ENCODE data around the gene DIPK1B. TPM values are rescaled to one million over a fixed set of nuclear protein-coding genes. Genes with fewer than 3 reads are reported as not detected.

The DIPK1B gene
- total RNA-seq, 2 experiments from 2014 or later, result not detected

GRCh38 chr9:136723989-136724388 lies 11.6 kb downstream of the DIPK1B start:
- Mint-ChIP-seq H3K4me3 (no peak overlapping the region), H3K36me3 (ENCODE audit: low read depth) (peaks cover 34% of the 10 kb centered on the region), H3K27me3 (no peaks in the 10 kb centered on the region), H3K9me3 (no peaks in the 10 kb centered on the region), H3K27ac (no peak overlapping the region), H3K4me1 (peaks cover 26% of the 10 kb centered on the region)
- no peak for DNase-seq
- CTCF ChIA-PET, result no interaction called here
- POLR2A ChIA-PET, result no interaction called here

GRCh38 chr9:136724772-136725171 lies 12.4 kb downstream of the DIPK1B start:
- CTCF ChIA-PET, result interaction anchor here (0.8 to 1.1 kb wide), 2 partner anchors 10 to 308 kb away, joined by 3 read pairs; partner anchors contain the start of gene FUT7
- no peak overlapping the region for H3K27ac Mint-ChIP-seq
- POLR2A ChIA-PET, result no interaction called here
- peaks cover 34% of the 10 kb centered on the region for H3K36me3 Mint-ChIP-seq (ENCODE audit: low read depth)
- DNase-seq, result no peak
- no peak overlapping the region for H3K4me3 Mint-ChIP-seq
- no peaks in the 10 kb centered on the region for H3K27me3 Mint-ChIP-seq
- no peaks in the 10 kb centered on the region for H3K9me3 Mint-ChIP-seq
- H3K4me1 Mint-ChIP-seq, result peaks cover 32% of the 10 kb centered on the region

- Mint-ChIP-seq H3K4me3 (peak overlapping the region; percentile 92), H3K9me3 (no peaks in the 10 kb centered on the region), H3K27ac (no peak overlapping the region), H3K36me3 (ENCODE audit: low read depth) (peaks cover 34% of the 10 kb centered on the region), H3K4me1 (peaks cover 32% of the 10 kb centered on the region), H3K27me3 (no peaks in the 10 kb centered on the region)
- no peak for DNase-seq
- CTCF ChIA-PET, result interaction anchor here (0.8 to 1.1 kb wide), 2 partner anchors 11 to 307 kb away, joined by 3 read pairs; partner anchors contain the start of gene FUT7
- POLR2A ChIA-PET, result no interaction called here
Observed at GRCh38 chr9:136725612-136726011, 13.2 kb downstream of the DIPK1B start.

- no peak for DNase-seq
- ChIA-PET CTCF (interaction anchor here (1.1 to 4.6 kb wide), 5 partner anchors 11 to 306 kb away, joined by 3 to 44 read pairs (median 4); partner anchors contain the start of gene FUT7), POLR2A (no interaction called here)
- H3K4me1 Mint-ChIP-seq, result peaks cover 32% of the 10 kb centered on the region
- H3K9me3 Mint-ChIP-seq, result no peaks in the 10 kb centered on the region
- peaks cover 34% of the 10 kb centered on the region for H3K36me3 Mint-ChIP-seq (ENCODE audit: low read depth)
- H3K27ac Mint-ChIP-seq, result peak overlapping the region; percentile 89
- peak overlapping the region; percentile 92 for H3K4me3 Mint-ChIP-seq
- H3K27me3 Mint-ChIP-seq, result no peaks in the 10 kb centered on the region
Observed at GRCh38 chr9:136726118-136726517, 13.7 kb downstream of the DIPK1B start.

GRCh38 chr9:136726631-136727191 lies 14.3 kb downstream of the DIPK1B start:
- peaks cover 34% of the 10 kb centered on the region for H3K36me3 Mint-ChIP-seq (ENCODE audit: low read depth)
- DNase-seq, result peak; percentile 66
- CTCF ChIA-PET, result interaction anchor here (0.6 to 4.6 kb wide), 12 partner anchors 10 to 614 kb away, joined by 3 to 44 read pairs (median 4); no protein-coding TSS in a partner anchor
- H3K27ac Mint-ChIP-seq, result peak overlapping the region; percentile 89
- H3K4me1 Mint-ChIP-seq, result peaks cover 32% of the 10 kb centered on the region
- H3K27me3 Mint-ChIP-seq, result no peaks in the 10 kb centered on the region
- POLR2A ChIA-PET, result interaction anchor here (0.6 kb wide), 2 partner anchors 9 to 44 kb away, joined by 6 read pairs; no protein-coding TSS in a partner anchor
- no peaks in the 10 kb centered on the region for H3K9me3 Mint-ChIP-seq
- H3K4me3 Mint-ChIP-seq, result peak overlapping the region; percentile 92

GRCh38 chr9:136728080-136728547 lies 15.7 kb downstream of the DIPK1B start:
- ChIA-PET CTCF (interaction anchor here (0.9 to 4.6 kb wide), 17 partner anchors 8 to 568 kb away, joined by 3 to 44 read pairs (median 4); partner anchors contain the start of genes AGPAT2, LCN10, LCN8 and PAXX), POLR2A (interaction anchor here (0.6 to 1.0 kb wide), 3 partner anchors 27 to 90 kb away, joined by 3 to 4 read pairs (median 3); no protein-coding TSS in a partner anchor)
- Mint-ChIP-seq H3K27ac (no peak overlapping the region), H3K36me3 (ENCODE audit: low read depth) (peaks cover 34% of the 10 kb centered on the region), H3K4me1 (peaks cover 32% of the 10 kb centered on the region), H3K4me3 (peak overlapping the region; percentile 92), H3K9me3 (no peaks in the 10 kb centered on the region), H3K27me3 (no peaks in the 10 kb centered on the region)
- DNase-seq, result peak; percentile 91

- no peak overlapping the region for H3K27ac Mint-ChIP-seq
- H3K4me1 Mint-ChIP-seq, result peaks cover 30% of the 10 kb centered on the region
- POLR2A ChIA-PET, result interaction anchor here (0.6 to 1.0 kb wide), 3 partner anchors 28 to 91 kb away, joined by 3 to 4 read pairs (median 3); no protein-coding TSS in a partner anchor
- H3K36me3 Mint-ChIP-seq (ENCODE audit: low read depth), result peaks cover 29% of the 10 kb centered on the region
- H3K9me3 Mint-ChIP-seq, result no peaks in the 10 kb centered on the region
- no peaks in the 10 kb centered on the region for H3K27me3 Mint-ChIP-seq
- DNase-seq, result no peak
- H3K4me3 Mint-ChIP-seq, result peak overlapping the region; percentile 51
- CTCF ChIA-PET, result interaction anchor here (0.7 to 4.6 kb wide), 26 partner anchors 8 to 568 kb away, joined by 3 to 44 read pairs (median 4); partner anchors contain the start of genes AGPAT2, AJM1, EGFL7 and LCN10
Observed at GRCh38 chr9:136728548-136729123, 16.3 kb downstream of the DIPK1B start.

- ChIA-PET POLR2A (no interaction called here), CTCF (interaction anchor here (0.7 to 4.6 kb wide), 27 partner anchors 7 to 567 kb away, joined by 3 to 44 read pairs (median 3); partner anchors contain the start of genes AGPAT2, AJM1, EGFL7 and LCN10)
- H3K36me3 Mint-ChIP-seq (ENCODE audit: low read depth), result peaks cover 24% of the 10 kb centered on the region
Observed at GRCh38 chr9:136729144-136729543, 16.8 kb downstream of the DIPK1B start.

GRCh38 chr9:136729926-136730325 lies 17.6 kb downstream of the DIPK1B start:
- Mint-ChIP-seq H3K27me3 (no peaks in the 10 kb centered on the region), H3K4me1 (peaks cover 23% of the 10 kb centered on the region), H3K27ac (no peak overlapping the region), H3K4me3 (peak overlapping the region; percentile 51), H3K36me3 (ENCODE audit: low read depth) (peaks cover 16% of the 10 kb centered on the region), H3K9me3 (no peaks in the 10 kb centered on the region)
- CTCF ChIA-PET, result interaction anchor here (0.6 to 4.6 kb wide), 14 partner anchors 10 to 366 kb away, joined by 3 to 44 read pairs (median 3); partner anchors contain the start of genes EGFL7, LCN10 and LCN8
- POLR2A ChIA-PET, result no interaction called here
- no peak for DNase-seq

More at GRCh38 chr9:136729144-136729543, 16.8 kb downstream of the DIPK1B start:
- Mint-ChIP-seq H3K27ac (peak overlapping the region; percentile 36), H3K4me1 (peaks cover 25% of the 10 kb centered on the region), H3K9me3 (no peaks in the 10 kb centered on the region), H3K27me3 (no peaks in the 10 kb centered on the region), H3K4me3 (peak overlapping the region; percentile 51)
- DNase-seq, result no peak

GRCh38 chr9:136732444-136733178 lies 20.2 kb downstream of the DIPK1B start:
- no peaks in the 10 kb centered on the region for H3K27me3 Mint-ChIP-seq
- no peaks in the 10 kb centered on the region for H3K36me3 Mint-ChIP-seq (ENCODE audit: low read depth)
- no peak for DNase-seq
- H3K27ac Mint-ChIP-seq, result no peak overlapping the region
- H3K4me1 Mint-ChIP-seq, result peaks cover 6% of the 10 kb centered on the region
- POLR2A ChIA-PET, result no interaction called here
- no peak overlapping the region for H3K4me3 Mint-ChIP-seq
- no peaks in the 10 kb centered on the region for H3K9me3 Mint-ChIP-seq
- CTCF ChIA-PET, result interaction anchor here (0.7 to 1.5 kb wide), 2 partner anchors 25 to 297 kb away, joined by 3 to 4 read pairs; no protein-coding TSS in a partner anchor

- H3K4me3 Mint-ChIP-seq, result no peak overlapping the region
- H3K9me3 Mint-ChIP-seq, result no peaks in the 10 kb centered on the region
- DNase-seq, result no peak
- H3K36me3 Mint-ChIP-seq (ENCODE audit: low read depth), result no peaks in the 10 kb centered on the region
- CTCF ChIA-PET, result interaction anchor here (1.5 kb wide), 1 partner anchor 296 kb away, joined by 3 read pairs; no protein-coding TSS in a partner anchor
- POLR2A ChIA-PET, result no interaction called here
- peaks cover 6% of the 10 kb centered on the region for H3K4me1 Mint-ChIP-seq
- no peak overlapping the region for H3K27ac Mint-ChIP-seq
- H3K27me3 Mint-ChIP-seq, result no peaks in the 10 kb centered on the region
Observed at GRCh38 chr9:136733611-136734010, 21.2 kb downstream of the DIPK1B start.

GRCh38 chr9:136734837-136735496 lies 22.6 kb downstream of the DIPK1B start:
- Mint-ChIP-seq H3K4me3 (no peak overlapping the region), H3K9me3 (no peaks in the 10 kb centered on the region), H3K27me3 (no peaks in the 10 kb centered on the region), H3K27ac (no peak overlapping the region), H3K36me3 (ENCODE audit: low read depth) (no peaks in the 10 kb centered on the region), H3K4me1 (no peaks in the 10 kb centered on the region)
- ChIA-PET POLR2A (no interaction called here), CTCF (interaction anchor here (1.4 kb wide), 1 partner anchor 15 kb away, joined by 7 read pairs; no protein-coding TSS in a partner anchor)
- no peak for DNase-seq

Measured in activated CD4-positive, alpha-beta T cell treated with anti-CD3 and anti-CD28 coated beads, Interleukin-2, amount 10 ng/mL, durations not matched to agents 7 days and 5 days (primary cell).